Measurements from ENCODE around the gene SYT13. TPM values are rescaled to one million over a fixed set of nuclear protein-coding genes. Genes with fewer than 3 reads are reported as not detected.

The SYT13 gene
- total RNA-seq, 1 donor, result not detected

- DNase-seq (ENCODE audit: low read depth), result no peak
- H3K4me3 ChIP-seq (ENCODE audit: low read depth, low read length), result no peak overlapping the region
Observed at GRCh38 chr11:45262900-45263299, 23.2 kb downstream of the SYT13 start.

GRCh38 chr11:45260071-45260470 is 26.1 kb downstream of the SYT13 start:
- TF ChIP-seq CTCF (IDR thresholded peaks at IDR 0.05; ENCODE audit: insufficient read depth, low read length), result no peak
- DNase-seq (ENCODE audit: low read depth), result no peak
- H3K4me3 ChIP-seq (ENCODE audit: low read depth, low read length), result no peak overlapping the region

More at GRCh38 chr11:45262900-45263299, 23.2 kb downstream of the SYT13 start:
- no peak for TF ChIP-seq CTCF (IDR thresholded peaks at IDR 0.05; ENCODE audit: insufficient read depth, low read length)

DNA sequence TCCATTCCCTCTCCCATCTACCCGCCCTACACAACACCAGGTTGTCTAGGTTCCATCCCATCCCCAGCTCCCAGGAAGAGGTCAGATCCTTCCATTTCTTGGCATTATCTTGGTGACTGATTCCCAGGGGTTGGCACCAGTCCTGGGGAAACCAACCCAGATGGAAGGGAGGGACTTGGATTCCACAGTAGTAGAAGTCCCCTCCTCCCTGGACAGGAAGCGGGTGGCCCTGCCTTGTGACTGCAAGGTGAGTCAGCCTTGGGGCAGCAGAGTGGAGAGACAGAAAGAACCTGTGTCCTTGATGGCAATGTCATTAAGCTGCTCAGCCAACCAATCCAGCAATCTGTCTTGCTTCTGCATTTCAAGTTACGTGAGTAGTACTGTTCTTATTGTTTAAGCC is 26.5 kb downstream of the SYT13 start:
- no peak overlapping the region for H3K4me3 ChIP-seq (ENCODE audit: low read depth, low read length)
- DNase-seq (ENCODE audit: low read depth), result peak; percentile 32
- TF ChIP-seq CTCF (IDR thresholded peaks at IDR 0.05; ENCODE audit: insufficient read depth, low read length), result no peak

- TF ChIP-seq CTCF (IDR thresholded peaks at IDR 0.05; ENCODE audit: insufficient read depth, low read length), result no peak
- DNase-seq (ENCODE audit: low read depth), result peak; percentile 16
- H3K4me3 ChIP-seq (ENCODE audit: low read depth, low read length), result no peak overlapping the region
Observed at GRCh38 chr11:45258982-45259530, 27.1 kb downstream of the SYT13 start.

DNA sequence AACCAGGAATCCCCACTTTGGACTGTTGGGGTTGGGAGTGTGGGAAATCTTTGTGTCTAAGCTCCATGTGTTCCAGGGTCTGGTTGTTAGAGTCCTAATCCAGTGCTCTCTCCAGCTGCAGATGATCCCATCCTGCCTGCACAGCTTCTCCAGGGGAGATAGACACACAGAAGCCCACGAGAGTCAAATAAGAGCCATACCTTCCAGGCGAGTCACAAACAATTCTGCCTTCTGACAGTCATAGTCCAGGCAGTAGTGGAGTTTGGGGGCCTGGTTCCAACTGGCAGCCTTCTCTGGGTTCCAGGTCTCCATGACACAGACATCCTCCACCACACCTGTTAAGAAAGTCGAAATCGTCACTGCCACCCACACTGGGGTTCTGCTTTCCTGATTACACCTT is 32.1 kb downstream of the SYT13 start:
- H3K4me3 ChIP-seq (ENCODE audit: low read depth, low read length), result no peak overlapping the region
- TF ChIP-seq CTCF (IDR thresholded peaks at IDR 0.05; ENCODE audit: insufficient read depth, low read length), result no peak
- no peak for DNase-seq (ENCODE audit: low read depth)

- DNase-seq (ENCODE audit: low read depth), result no peak
- no peak for TF ChIP-seq CTCF (IDR thresholded peaks at IDR 0.05; ENCODE audit: insufficient read depth, low read length)
- no peak overlapping the region for H3K4me3 ChIP-seq (ENCODE audit: low read depth, low read length)
Observed at GRCh38 chr11:45253640-45254039, 32.5 kb downstream of the SYT13 start.

DNA sequence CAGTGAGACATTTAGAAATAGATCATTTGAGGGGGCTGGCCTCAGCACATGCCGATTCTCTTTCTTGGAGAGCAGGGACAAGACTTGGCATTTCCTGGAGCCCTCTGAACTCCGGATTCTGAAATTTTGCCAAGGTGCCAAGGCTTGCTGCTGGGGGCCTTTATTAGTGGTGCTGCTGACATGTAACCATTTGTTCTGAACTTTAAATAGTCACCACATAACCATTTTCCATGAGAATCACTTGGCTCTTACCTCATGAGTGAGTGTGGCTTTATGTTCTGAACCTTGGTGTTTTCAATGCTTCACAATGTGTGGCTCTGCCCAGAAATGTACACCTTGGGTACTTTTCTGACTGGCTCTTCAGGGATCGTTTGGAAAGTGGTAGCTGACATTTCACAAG is 33.3 kb downstream of the SYT13 start:
- no peak overlapping the region for H3K4me3 ChIP-seq (ENCODE audit: low read depth, low read length)
- DNase-seq (ENCODE audit: low read depth), result no peak
- no peak for TF ChIP-seq CTCF (IDR thresholded peaks at IDR 0.05; ENCODE audit: insufficient read depth, low read length)

Measured in fibroblast of the aortic adventitia (primary cell).